ENCODE data around the gene PBLD.

- TF ChIP-seq EZH2 (IDR thresholded peaks at IDR 0.05; ENCODE audit: borderline replicate concordance, low read depth, low read length, poor library complexity, severe bottlenecking) (no peak), CTCF (conservative IDR thresholded peaks at IDR 0.05; ENCODE audit: low read depth, low read length) (no peak)
Observed at GRCh38 chr10:68303849-68304412, 28.8 kb downstream of the PBLD start.

Data from A673 (cell line).